ENCODE measurements around the gene HMGN4. TPM values are rescaled to one million over a fixed set of nuclear protein-coding genes. Genes with fewer than 3 reads are reported as not detected.

HMGN4 gene
- total and polyA plus RNA-seq, 9 of the 15 experiments (the other 6 are each of a cell fraction or from before 2014, with no cell fraction given), result 35.4 to 134 (median 94.1) TPM

- TF ChIP-seq, protein P1, sequence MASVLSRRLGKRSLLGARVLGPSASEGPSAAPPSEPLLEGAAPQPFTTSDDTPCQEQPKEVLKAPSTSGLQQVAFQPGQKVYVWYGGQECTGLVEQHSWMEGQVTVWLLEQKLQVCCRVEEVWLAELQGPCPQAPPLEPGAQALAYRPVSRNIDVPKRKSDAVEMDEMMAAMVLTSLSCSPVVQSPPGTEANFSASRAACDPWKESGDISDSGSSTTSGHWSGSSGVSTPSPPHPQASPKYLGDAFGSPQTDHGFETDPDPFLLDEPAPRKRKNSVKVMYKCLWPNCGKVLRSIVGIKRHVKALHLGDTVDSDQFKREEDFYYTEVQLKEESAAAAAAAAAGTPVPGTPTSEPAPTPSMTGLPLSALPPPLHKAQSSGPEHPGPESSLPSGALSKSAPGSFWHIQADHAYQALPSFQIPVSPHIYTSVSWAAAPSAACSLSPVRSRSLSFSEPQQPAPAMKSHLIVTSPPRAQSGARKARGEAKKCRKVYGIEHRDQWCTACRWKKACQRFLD (CRISPR knock-in tag; IDR thresholded peaks at IDR 0.05), result peak; percentile 73
- no peak for TF ChIP-seq ZNF76 (CRISPR knock-in tag; IDR thresholded peaks at IDR 0.05; ENCODE audit: borderline replicate concordance)
- TF ChIP-seq RBBP5 (IDR thresholded peaks at IDR 0.05; ENCODE audit: borderline replicate concordance, insufficient read depth, low read length, poor library complexity, severe bottlenecking), result no peak
- TF ChIP-seq ZBTB7A (IDR thresholded peaks at IDR 0.05; ENCODE audit: borderline replicate concordance, control insufficient read depth, low read depth, low read length), result peak; percentile 64
- TF ChIP-seq RUNX1 (IDR thresholded peaks at IDR 0.05; ENCODE audit: low read depth), result 0 out of 2 replicates have a peak, but pooled peaks have one; percentile 8
- TF ChIP-seq KLF1 (tag; IDR thresholded peaks at IDR 0.05), result no peak; the same call in 1 of the 2 replicates
- TF ChIP-seq FOXA1 (IDR thresholded peaks at IDR 0.05; ENCODE audit: borderline replicate concordance), result no peak
- TF ChIP-seq EHMT2 (IDR thresholded peaks at IDR 0.05), result peak; percentile 66
- TF ChIP-seq ZNF717 (CRISPR knock-in tag; IDR thresholded peaks at IDR 0.05), result no peak
- peak; percentile 58; the same call in 1 of the 2 replicates for TF ChIP-seq ZNF445 (CRISPR knock-in tag; IDR thresholded peaks at IDR 0.05; ENCODE audit: low read depth)
- TF ChIP-seq NFRKB (IDR thresholded peaks at IDR 0.05; ENCODE audit: low read depth), result peak; percentile 89
- TF ChIP-seq HDAC1 (IDR thresholded peaks at IDR 0.05), result peak; percentile 94 to 99
- TF ChIP-seq E2F1 (CRISPR knock-in tag; IDR thresholded peaks at IDR 0.05), result 0 out of 2 replicates have a peak, but pooled peaks have one; percentile 13
- peak; percentile 63 for TF ChIP-seq TCF3 (CRISPR knock-in tag; IDR thresholded peaks at IDR 0.05)
- TF ChIP-seq MIER1 (IDR thresholded peaks at IDR 0.05; ENCODE audit: low read depth), result no peak
- TF ChIP-seq, protein P2, sequence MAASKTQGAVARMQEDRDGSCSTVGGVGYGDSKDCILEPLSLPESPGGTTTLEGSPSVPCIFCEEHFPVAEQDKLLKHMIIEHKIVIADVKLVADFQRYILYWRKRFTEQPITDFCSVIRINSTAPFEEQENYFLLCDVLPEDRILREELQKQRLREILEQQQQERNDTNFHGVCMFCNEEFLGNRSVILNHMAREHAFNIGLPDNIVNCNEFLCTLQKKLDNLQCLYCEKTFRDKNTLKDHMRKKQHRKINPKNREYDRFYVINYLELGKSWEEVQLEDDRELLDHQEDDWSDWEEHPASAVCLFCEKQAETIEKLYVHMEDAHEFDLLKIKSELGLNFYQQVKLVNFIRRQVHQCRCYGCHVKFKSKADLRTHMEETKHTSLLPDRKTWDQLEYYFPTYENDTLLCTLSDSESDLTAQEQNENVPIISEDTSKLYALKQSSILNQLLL (CRISPR knock-in tag; IDR thresholded peaks at IDR 0.05; ENCODE audit: borderline replicate concordance), result no peak
- peak; percentile 75 for TF ChIP-seq ZSCAN29 (IDR thresholded peaks at IDR 0.05)
- peak; percentile 92 for TF ChIP-seq ZBTB26 (CRISPR knock-in tag; IDR thresholded peaks at IDR 0.05)
- no peak for TF ChIP-seq ZNF134 (CRISPR knock-in tag; conservative IDR thresholded peaks at IDR 0.05)
- no peak for TF ChIP-seq NFE2L1 (tag; IDR thresholded peaks at IDR 0.05; ENCODE audit: borderline replicate concordance, low read depth)
- no peak for TF ChIP-seq ZNF23 (CRISPR knock-in tag; IDR thresholded peaks at IDR 0.05)
- TF ChIP-seq EZH2 (IDR thresholded peaks at IDR 0.05; ENCODE audit: borderline replicate concordance, low read depth, low read length), result no peak
- no peak for TF ChIP-seq TCF7L2 (IDR thresholded peaks at IDR 0.05; ENCODE audit: low read depth, low read length)
- no peak for TF ChIP-seq SNRNP70 (optimal IDR thresholded peaks at IDR 0.05; ENCODE audit: low read depth, low read length)
- peak; percentile 57; the same call in 1 of the 2 replicates for TF ChIP-seq BACH1 (tag; IDR thresholded peaks at IDR 0.05)
Observed at GRCh38 chr6:26571592-26572296, 33.6 kb downstream of the HMGN4 start (continued).

All from K562 (cell line).